ENCODE measurements around the gene PLK5.

The PLK5 gene

DNA sequence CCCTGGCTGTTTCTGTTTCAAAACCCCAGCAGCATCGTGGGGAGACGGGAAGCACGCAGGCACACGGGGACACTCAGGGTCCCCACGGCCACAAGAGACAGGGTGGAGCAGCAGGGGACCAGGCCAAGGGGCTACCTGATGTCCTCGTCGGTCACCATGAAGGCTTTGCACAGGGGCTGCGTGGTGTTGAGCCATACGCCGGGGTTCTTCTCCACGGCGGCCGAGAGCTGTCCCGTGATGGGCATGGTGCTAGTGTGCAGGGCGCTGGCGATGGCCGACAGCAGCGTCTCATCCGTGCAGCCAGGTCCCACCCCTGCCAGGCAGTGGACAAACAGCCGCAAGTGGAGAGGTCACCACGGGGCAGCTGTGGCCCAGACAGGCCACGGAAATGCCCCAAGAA lies 57.1 kb downstream of the PLK5 start:
- DNase-seq: no peak

- DNase-seq: no peak
Observed at GRCh38 chr19:1582201-1582600, 58.3 kb downstream of the PLK5 start.

DNA sequence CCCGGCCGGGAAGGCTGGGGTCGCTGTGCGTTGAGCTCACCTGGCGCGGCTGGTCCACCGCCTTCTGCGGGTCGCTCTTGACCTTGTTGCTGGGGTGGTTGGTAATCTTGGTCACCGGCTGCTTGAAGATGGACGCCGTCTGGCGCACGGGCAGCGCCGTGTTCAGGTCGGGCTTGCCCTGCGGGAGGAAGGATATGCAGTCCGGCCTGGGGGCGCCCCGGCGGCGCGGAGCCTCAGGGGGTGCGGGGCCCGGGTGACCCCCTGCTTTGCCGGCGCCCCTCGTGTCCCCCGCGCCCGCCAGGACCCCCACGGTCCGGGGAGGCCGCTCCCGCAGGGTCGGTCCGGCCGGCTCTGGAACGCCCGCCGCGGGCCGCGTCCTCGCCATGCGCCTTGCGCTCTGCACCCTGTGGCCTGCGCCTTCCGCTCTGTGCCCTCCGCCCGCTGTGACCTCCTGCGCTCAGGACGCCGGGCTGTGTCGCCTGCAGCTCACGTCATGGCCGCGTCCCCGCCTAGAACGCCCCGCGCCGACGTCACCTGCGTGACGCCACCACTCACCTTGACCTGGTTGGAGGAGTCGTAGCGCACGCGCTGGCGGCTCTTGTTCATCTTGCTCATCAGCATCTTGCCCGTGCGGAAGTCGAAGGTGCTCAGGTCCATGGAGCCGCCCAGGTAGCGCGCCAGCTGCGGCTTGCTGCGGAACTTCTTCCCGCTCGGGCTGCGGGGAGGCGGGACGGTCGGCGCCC lies 60.8 kb downstream of the PLK5 start:
- no peak for DNase-seq

DNA sequence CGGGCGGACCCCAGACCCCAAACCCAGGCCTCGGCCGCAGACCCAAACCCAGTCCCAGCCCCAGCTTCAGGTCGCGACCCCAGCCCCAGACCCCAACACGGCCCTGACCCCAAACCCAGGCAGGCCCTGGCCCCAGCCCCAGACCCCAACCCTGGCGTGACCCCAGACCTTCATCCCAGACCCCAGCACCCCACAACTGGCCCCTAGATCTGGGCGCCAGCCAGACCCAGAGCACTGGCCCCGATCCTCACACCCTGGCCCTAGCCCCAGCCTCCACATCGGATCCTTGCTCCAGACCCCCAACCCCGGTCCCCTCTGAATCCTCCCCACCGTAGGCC lies 61.3 kb downstream of the PLK5 start:
- DNase-seq: no peak
